Peyer's patch (tissue), 4 donors: ENCODE results near the gene MSI2.

Experiments used
- POLR2A ChIP-seq, 2 donors: fragments of 450-650 bp; IDR thresholded peaks; one replicate each; pipeline ENCODE4 v1.5.1; 2017; ENCODE audit warnings: antibody characterized with exemption in 2 of 2, mild to moderate bottlenecking in 2 of 2, moderate library complexity in 2 of 2
- TF ChIP-seq, protein P1 (sequence below), 6 experiments: fragments of 450-650 bp in 4 of 6; fragments of 200-600 bp in 2 of 6; sonication (generic) in 1 of 6; IDR thresholded peaks; one replicate each; pipeline ENCODE4 v1.5.1; 2017 to 2019; ENCODE audit warnings: antibody characterized with exemption in 6 of 6, mild to moderate bottlenecking in 3 of 6, moderate library complexity in 1 of 6

DNA sequence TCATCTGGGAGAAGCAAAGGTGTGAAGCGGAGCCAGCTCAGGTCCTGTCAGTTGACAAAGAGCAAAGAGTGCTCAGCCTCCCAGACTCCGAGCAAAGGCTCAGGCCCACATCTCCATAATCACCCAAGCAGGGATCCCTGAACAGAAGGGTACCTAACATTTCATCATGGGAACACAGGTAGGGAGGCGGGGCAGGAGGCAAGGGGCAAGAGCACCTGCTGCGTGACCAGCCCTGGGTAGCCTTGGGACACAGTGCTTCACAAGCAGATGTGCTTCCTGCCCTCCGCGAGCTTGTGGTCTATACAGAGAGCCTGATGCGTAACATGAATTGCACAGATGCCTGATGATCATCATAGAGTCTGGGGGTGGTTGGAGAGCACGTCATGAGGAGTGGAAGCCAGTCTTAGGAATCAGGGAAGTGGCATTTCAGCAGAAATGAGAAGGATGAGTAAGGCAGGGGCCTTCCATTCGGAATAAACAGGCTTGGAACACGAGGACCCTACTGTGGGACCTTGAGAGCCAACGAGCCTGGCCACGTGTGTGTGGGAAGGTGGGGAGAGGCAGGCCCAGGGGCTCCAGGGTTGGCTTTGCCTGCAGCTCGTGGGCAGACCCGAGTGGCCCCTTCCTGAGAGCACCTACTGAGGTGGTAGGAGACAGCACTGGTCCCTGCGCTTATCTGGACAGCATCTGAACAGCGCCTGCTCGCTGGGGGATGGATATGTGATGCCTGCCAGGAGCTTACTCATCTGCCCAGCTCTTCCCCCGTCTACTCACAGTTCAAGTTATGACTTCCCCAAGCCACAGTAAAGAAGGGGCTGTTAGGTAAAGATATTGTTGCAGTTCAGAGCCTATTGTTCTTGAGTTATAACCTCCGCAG lies 363.0 kb downstream of the MSI2 start:
- TF ChIP-seq, protein P1, sequence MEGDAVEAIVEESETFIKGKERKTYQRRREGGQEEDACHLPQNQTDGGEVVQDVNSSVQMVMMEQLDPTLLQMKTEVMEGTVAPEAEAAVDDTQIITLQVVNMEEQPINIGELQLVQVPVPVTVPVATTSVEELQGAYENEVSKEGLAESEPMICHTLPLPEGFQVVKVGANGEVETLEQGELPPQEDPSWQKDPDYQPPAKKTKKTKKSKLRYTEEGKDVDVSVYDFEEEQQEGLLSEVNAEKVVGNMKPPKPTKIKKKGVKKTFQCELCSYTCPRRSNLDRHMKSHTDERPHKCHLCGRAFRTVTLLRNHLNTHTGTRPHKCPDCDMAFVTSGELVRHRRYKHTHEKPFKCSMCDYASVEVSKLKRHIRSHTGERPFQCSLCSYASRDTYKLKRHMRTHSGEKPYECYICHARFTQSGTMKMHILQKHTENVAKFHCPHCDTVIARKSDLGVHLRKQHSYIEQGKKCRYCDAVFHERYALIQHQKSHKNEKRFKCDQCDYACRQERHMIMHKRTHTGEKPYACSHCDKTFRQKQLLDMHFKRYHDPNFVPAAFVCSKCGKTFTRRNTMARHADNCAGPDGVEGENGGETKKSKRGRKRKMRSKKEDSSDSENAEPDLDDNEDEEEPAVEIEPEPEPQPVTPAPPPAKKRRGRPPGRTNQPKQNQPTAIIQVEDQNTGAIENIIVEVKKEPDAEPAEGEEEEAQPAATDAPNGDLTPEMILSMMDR (IDR thresholded peaks at IDR 0.05): no peak
- no peak for TF ChIP-seq POLR2A (IDR thresholded peaks at IDR 0.05)
